Measurements from ENCODE around the gene SYAP1.
"Not testable (repeated sequence)": the region's sequence is repeated elsewhere in the genome, so short reads cannot be mapped to it uniquely, and the experiment has no call there.

Gene SYAP1

GRCh38 chrX:16719334-16720084 is at the start of gene SYAP1:
TSS of gene SYAP1 (plus strand) at chrX:16719612. CDS start at chrX:16719725, 113 bp downstream.
- DNase-seq (ENCODE audit: low read depth in 2 of 2) = peak; percentile 85 to 96

GRCh38 chrX:16671005-16671404 is 48.4 kb upstream of the SYAP1 start:
- peak in 1 of 2 donors; percentile 11 for DNase-seq (ENCODE audit: low read depth in 2 of 2)

- DNase-seq (ENCODE audit: low read depth in 2 of 2) = no peak
Measured at GRCh38 chrX:16678689-16679088, 40.7 kb upstream of the SYAP1 start.

- no peak for DNase-seq (ENCODE audit: low read depth in 2 of 2)
Measured at GRCh38 chrX:16683007-16683664, 36.3 kb upstream of the SYAP1 start.

GRCh38 chrX:16687514-16687913 is 31.9 kb upstream of the SYAP1 start:
- no peak for DNase-seq (ENCODE audit: low read depth in 2 of 2)

- peak; percentile 46 to 65 for DNase-seq (ENCODE audit: low read depth in 2 of 2)
Measured at GRCh38 chrX:16695079-16695676, 24.2 kb upstream of the SYAP1 start.

- DNase-seq (ENCODE audit: low read depth in 2 of 2) = no peak
Measured at GRCh38 chrX:16696956-16697355, 22.5 kb upstream of the SYAP1 start.

- DNase-seq (ENCODE audit: low read depth in 2 of 2) = no peak
Measured at GRCh38 chrX:16699389-16699788, 20.0 kb upstream of the SYAP1 start.

GRCh38 chrX:16700734-16701133 is 18.7 kb upstream of the SYAP1 start:
- no peak for DNase-seq (ENCODE audit: low read depth in 2 of 2)

- no peak for DNase-seq (ENCODE audit: low read depth in 2 of 2)
Measured at GRCh38 chrX:16702700-16703599, 16.5 kb upstream of the SYAP1 start.

GRCh38 chrX:16705370-16705769 is 14.0 kb upstream of the SYAP1 start:
- DNase-seq (ENCODE audit: low read depth in 2 of 2) = no peak

GRCh38 chrX:16708016-16708415 is 11.4 kb upstream of the SYAP1 start:
- DNase-seq (ENCODE audit: low read depth in 2 of 2) = no peak

GRCh38 chrX:16711219-16711811 is 8.1 kb upstream of the SYAP1 start:
- DNase-seq (ENCODE audit: low read depth in 2 of 2) = no peak

GRCh38 chrX:16711893-16712547 is 7.4 kb upstream of the SYAP1 start:
- DNase-seq (ENCODE audit: low read depth in 2 of 2) = no peak

GRCh38 chrX:16712548-16713155 is 6.8 kb upstream of the SYAP1 start, which contains the start of gene CTPS2:
TSS of gene CTPS2 (minus strand) at chrX:16712669. CDS start at chrX:16702902, 9,767 bp downstream.
- peak in 1 of 2 donors; percentile 33 for DNase-seq (ENCODE audit: low read depth in 2 of 2)

GRCh38 chrX:16714504-16714903 is 4.9 kb upstream of the SYAP1 start:
- DNase-seq (ENCODE audit: low read depth in 2 of 2) = no peak

GRCh38 chrX:16715638-16716037 is 3.8 kb upstream of the SYAP1 start:
- DNase-seq (ENCODE audit: low read depth in 2 of 2) = not testable (repeated sequence)

- DNase-seq (ENCODE audit: low read depth in 2 of 2) = not testable (repeated sequence)
Measured at GRCh38 chrX:16716451-16716850, 3.0 kb upstream of the SYAP1 start.

- no peak for DNase-seq (ENCODE audit: low read depth in 2 of 2)
Measured at GRCh38 chrX:16718824-16719333, 533 bp upstream of the SYAP1 start.

GRCh38 chrX:16722481-16722880 is 3.1 kb downstream of the SYAP1 start:
- DNase-seq (ENCODE audit: low read depth in 2 of 2) = no peak
